PC-9 (cell line): Measurements from ENCODE around the gene GLTPD2. TPM values are rescaled to one million over a fixed set of nuclear protein-coding genes. Genes with fewer than 3 reads are reported as not detected.

Experiments used
- BruUV-seq: library from RNA; stranded (reverse); fragments of 400-500 nt; replicated peaks from 2 replicates; lab custom pipeline; 2021; lab: Mats Ljungman, UMichigan
- CTCF ChIA-PET: fragments of 300-600 bp; sonication (Branson Sonifier 250); formaldehyde crosslinking; loops from one replicate; lab custom pipeline; 2022; ENCODE audit warnings: antibody characterized with exemption; lab: Charles Lee
- POLR2A ChIA-PET: fragments of 300-600 bp; sonication (Branson Sonifier 250); formaldehyde crosslinking; loops from one replicate; lab custom pipeline; 2022; ENCODE audit warnings: antibody characterized with exemption; ENCODE audit not compliant: unreplicated experiment; lab: Charles Lee
- DNase-seq, 2 experiments: peaks; one replicate each; pipeline versions ENCODE4 v3.0.0 to v3.0.0-alpha.2; 2015 to 2022; ENCODE audit warnings: mixed read lengths in 1 of 2
- H2AFZ ChIP-seq: fragments of 200-600 bp; sonication (generic); 2 replicates; pipeline ENCODE4 v1.8.1; 2017; ENCODE audit warnings: antibody characterized with exemption
- H3F3A ChIP-seq: fragments of 200-600 bp; sonication (generic); 2 replicates; pipeline ENCODE4 v1.8.1; 2017; ENCODE audit warnings: antibody characterized with exemption, mild to moderate bottlenecking, low read depth; ENCODE audit not compliant: insufficient read depth
- H3K27ac ChIP-seq: fragments of 200-600 bp; sonication (generic); 2 replicates; pipeline ENCODE4 v1.6.1; 2016; ENCODE audit warnings: mixed run types
- H3K27me3 ChIP-seq: fragments of 200-600 bp; sonication (generic); 2 replicates; pipeline ENCODE4 v1.6.1; 2016; ENCODE audit warnings: low read depth, mixed run types; ENCODE audit not compliant: insufficient read depth
- H3K36me3 ChIP-seq: fragments of 200-600 bp; sonication (generic); 2 replicates; pipeline ENCODE4 v1.6.1; 2016; ENCODE audit warnings: low read depth, mixed run types
- H3K4me1 ChIP-seq: fragments of 200-600 bp; sonication (generic); replicated peaks from 2 replicates; pipeline ENCODE4 v1.6.1; 2016; ENCODE audit warnings: mixed run types; ENCODE audit not compliant: insufficient read depth
- H3K4me2 ChIP-seq: fragments of 200-600 bp; sonication (generic); 2 replicates; pipeline ENCODE4 v1.6.1; 2017; ENCODE audit warnings: mixed run types
- H3K4me3 ChIP-seq: fragments of 200-600 bp; sonication (generic); 2 replicates; pipeline ENCODE4 v1.6.1; 2016; ENCODE audit warnings: mixed run types
- H3K79me2 ChIP-seq: fragments of 200-600 bp; sonication (generic); 2 replicates; pipeline ENCODE4 v1.6.1; 2017; ENCODE audit warnings: low read depth, mixed run types
- H3K9me2 ChIP-seq: fragments of 200-600 bp; sonication (generic); 2 replicates; pipeline ENCODE4 v1.8.1; 2017; ENCODE audit warnings: mild to moderate bottlenecking; ENCODE audit not compliant: insufficient read depth
- H3K9me3 ChIP-seq: fragments of 200-600 bp; sonication (generic); 2 replicates; pipeline ENCODE4 v1.8.1; 2016; ENCODE audit warnings: low read depth; ENCODE audit not compliant: insufficient read depth
- H4K20me1 ChIP-seq: fragments of 200-600 bp; sonication (generic); 2 replicates; pipeline ENCODE4 v1.8.1; 2017; ENCODE audit not compliant: insufficient read depth
- CTCF ChIP-seq: fragments of 200-600 bp; sonication (generic); conservative IDR thresholded peaks from 2 replicates; pipeline ENCODE4 v1.6.1; 2017; ENCODE audit warnings: mixed run types, antibody characterized with exemption, mild to moderate bottlenecking, moderate library complexity
- EZH2 ChIP-seq: fragments of 200-600 bp; sonication (generic); IDR thresholded peaks from 2 replicates; pipeline ENCODE4 v1.8.0; 2017; ENCODE audit warnings: antibody characterized with exemption, low read depth
- intact Hi-C: fragments of 100-400 bp; cut with micrococcal nuclease; formaldehyde crosslinking; loops from one replicate; pipeline ENCODE4 v1.10.0; 2022; ENCODE audit not compliant: unreplicated experiment
- total RNA-seq: library from RNA; stranded (reverse); gene quantifications from 2 replicates; pipeline ENCODE4 v1.2.3, GENCODE V29; 2021

GLTPD2 gene
- total RNA-seq, 1 experiment from 2014 or later = not detected

- Histone ChIP-seq H3K9me2 (no peaks in the 10 kb centered on the region), H3K4me2 (no peak overlapping the region), H2AFZ (no peak overlapping the region), H3K27ac (no peak overlapping the region), H3K79me2 (no peaks in the 10 kb centered on the region), H4K20me1 (no peaks in the 10 kb centered on the region), H3K4me1 (peaks cover 9% of the 10 kb centered on the region; the same call in 1 of the 2 replicates), H3K36me3 (no peaks in the 10 kb centered on the region), H3K4me3 (no peak overlapping the region), H3K9me3 (no peaks in the 10 kb centered on the region), H3F3A (0 out of 2 replicates have a peak, but pooled peaks cover 5% of the 10 kb centered on the region), H3K27me3 (no peaks in the 10 kb centered on the region)
- DNase-seq = no peak
- ChIA-PET POLR2A (no interaction called here), CTCF (interaction anchor here (0.8 kb wide), 1 partner anchor 214 kb away, joined by 3 read pairs; no protein-coding TSS in a partner anchor)
- intact Hi-C loops = no loop called here
- TF ChIP-seq CTCF (no peak), EZH2 (no peak)
- BruUV-seq = no TSS peak
Observed at GRCh38 chr17:4780325-4780955, 8.3 kb upstream of the GLTPD2 start.

GRCh38 chr17:4782652-4783051 is 6.1 kb upstream of the GLTPD2 start:
- no TSS peak for BruUV-seq
- Histone ChIP-seq H3K27me3 (no peaks in the 10 kb centered on the region), H3K36me3 (no peaks in the 10 kb centered on the region), H2AFZ (no peak overlapping the region), H3F3A (peaks cover 8% of the 10 kb centered on the region; the same call in 1 of the 2 replicates), H4K20me1 (no peaks in the 10 kb centered on the region), H3K4me1 (peaks cover 13% of the 10 kb centered on the region), H3K79me2 (no peaks in the 10 kb centered on the region), H3K4me3 (no peak overlapping the region), H3K9me2 (no peaks in the 10 kb centered on the region), H3K4me2 (no peak overlapping the region), H3K27ac (no peak overlapping the region), H3K9me3 (no peaks in the 10 kb centered on the region)
- intact Hi-C loops = no loop called here
- ChIA-PET POLR2A (no interaction called here), CTCF (interaction anchor here (0.6 kb wide), 1 partner anchor 156 kb away, joined by 3 read pairs; no protein-coding TSS in a partner anchor)
- no peak for TF ChIP-seq EZH2
- no peak for TF ChIP-seq CTCF
- DNase-seq = no peak

GRCh38 chr17:4785311-4786105 is 3.3 kb upstream of the GLTPD2 start:
- Histone ChIP-seq H4K20me1 (no peaks in the 10 kb centered on the region), H3F3A (peaks cover 18% of the 10 kb centered on the region; the same call in 1 of the 2 replicates), H3K27me3 (no peaks in the 10 kb centered on the region), H3K9me2 (no peaks in the 10 kb centered on the region), H3K4me2 (no peak overlapping the region), H2AFZ (no peak overlapping the region), H3K79me2 (peaks cover 15% of the 10 kb centered on the region; the same call in 1 of the 2 replicates), H3K36me3 (no peaks in the 10 kb centered on the region), H3K27ac (no peak overlapping the region), H3K4me1 (peaks cover 16% of the 10 kb centered on the region), H3K4me3 (no peak overlapping the region), H3K9me3 (no peaks in the 10 kb centered on the region)
- BruUV-seq = no TSS peak
- POLR2A ChIA-PET = no interaction called here
- DNase-seq = no peak
- CTCF ChIA-PET = interaction anchor here (0.5 kb wide), 1 partner anchor 127 kb away, joined by 3 read pairs; no protein-coding TSS in a partner anchor
- intact Hi-C loops = no loop called here
- TF ChIP-seq CTCF = no peak
- TF ChIP-seq EZH2 = no peak
